Measurements from ENCODE around the gene GNAO1. TPM values are rescaled to one million over a fixed set of nuclear protein-coding genes. Genes with fewer than 3 reads are reported as not detected.

Gene GNAO1
- total and polyA plus RNA-seq, 2 of the 13 experiments (the other 11 are each of a cell fraction or from before 2014, with no cell fraction given): not detected

GRCh38 chr16:56357765-56358322 lies 166.6 kb downstream of the GNAO1 start (continued):
- 0 out of 2 replicates have a peak, but pooled peaks have one; percentile 81 for TF ChIP-seq HBP1 (CRISPR knock-in tag; IDR thresholded peaks at IDR 0.05; ENCODE audit: low read depth)
- no peak for TF ChIP-seq RARA (CRISPR knock-in tag; IDR thresholded peaks at IDR 0.05)
- TF ChIP-seq HDAC2 (CRISPR knock-in tag; IDR thresholded peaks at IDR 0.05): peak; percentile 67
- no peak for TF ChIP-seq ZNF672 (CRISPR knock-in tag; IDR thresholded peaks at IDR 0.05)
- TF ChIP-seq ZNF280B (CRISPR knock-in tag; IDR thresholded peaks at IDR 0.05; ENCODE audit: borderline replicate concordance): no peak; the same call in 1 of the 2 replicates
- no peak for TF ChIP-seq NCOR1 (IDR thresholded peaks at IDR 0.05; ENCODE audit: borderline replicate concordance, low read length)
- TF ChIP-seq KAT8 (CRISPR knock-in tag; IDR thresholded peaks at IDR 0.05): peak; percentile 49; the same call in 1 of the 2 replicates
- TF ChIP-seq ZNF724P (CRISPR knock-in tag; IDR thresholded peaks at IDR 0.05; ENCODE audit: borderline replicate concordance): peak; percentile 69; the same call in 1 of the 2 replicates
- no peak for TF ChIP-seq EHMT2 (IDR thresholded peaks at IDR 0.05; ENCODE audit: borderline replicate concordance, low read depth, low read length)
- no peak for TF ChIP-seq FOXO1 (CRISPR knock-in tag; IDR thresholded peaks at IDR 0.05)
- TF ChIP-seq ZGPAT (CRISPR knock-in tag; IDR thresholded peaks at IDR 0.05): peak; percentile 36; the same call in 1 of the 2 replicates
- TF ChIP-seq GMEB2 (CRISPR knock-in tag; IDR thresholded peaks at IDR 0.05; ENCODE audit: low read depth): no peak
- TF ChIP-seq GPN1 (CRISPR knock-in tag; IDR thresholded peaks at IDR 0.05; ENCODE audit: borderline replicate concordance): no peak
- no peak for TF ChIP-seq MED8 (CRISPR knock-in tag; IDR thresholded peaks at IDR 0.05; ENCODE audit: insufficient replicate concordance)
- peak; percentile 34; the same call in 1 of the 2 replicates for TF ChIP-seq ZNF644 (CRISPR knock-in tag; IDR thresholded peaks at IDR 0.05; ENCODE audit: low read depth)
- TF ChIP-seq ZBTB37 (CRISPR knock-in tag; IDR thresholded peaks at IDR 0.05): no peak
- no peak for TF ChIP-seq KLF12 (CRISPR knock-in tag; IDR thresholded peaks at IDR 0.05; ENCODE audit: borderline replicate concordance)
- no peak for TF ChIP-seq CREBL2 (CRISPR knock-in tag; IDR thresholded peaks at IDR 0.05; ENCODE audit: borderline replicate concordance)
- TF ChIP-seq SMARCE1 (IDR thresholded peaks at IDR 0.05; ENCODE audit: borderline replicate concordance): no peak
- TF ChIP-seq ARHGAP35 (CRISPR knock-in tag; IDR thresholded peaks at IDR 0.05; ENCODE audit: borderline replicate concordance): no peak
- no peak for TF ChIP-seq ZNF577 (CRISPR knock-in tag; IDR thresholded peaks at IDR 0.05; ENCODE audit: borderline replicate concordance, low read depth)
- no peak for TF ChIP-seq FOXP1 (IDR thresholded peaks at IDR 0.05)
- no peak for TF ChIP-seq FOXP1 (CRISPR knock-in tag; IDR thresholded peaks at IDR 0.05)

Data from HepG2 (cell line).